HepG2 (cell line): ENCODE results near the gene PPP4C. TPM values are rescaled to one million over a fixed set of nuclear protein-coding genes. Genes with fewer than 3 reads are reported as not detected.

Experiments used
- BRD4 ChIP-seq: sonication (generic); formaldehyde crosslinking; IDR thresholded peaks from 2 replicates; pipeline ENCODE4 v1.4.0; 2020; ENCODE audit warnings: missing genetic modification reagents
- CBX1 ChIP-seq: IDR thresholded peaks from one replicate; pipeline ENCODE4 v1.6.1; 2016; ENCODE audit warnings: antibody characterized with exemption, low read depth
- ERF ChIP-seq: IDR thresholded peaks from 2 replicates; pipeline ENCODE4 v1.6.1; 2018; ENCODE audit warnings: missing biosample characterization, missing genetic modification reagents
- ESRRA ChIP-seq: sonication (generic); formaldehyde crosslinking; IDR thresholded peaks from 2 replicates; pipeline ENCODE4 v1.5.1; 2020; ENCODE audit warnings: mild to moderate bottlenecking, low read depth, missing genetic modification reagents
- ETV5 ChIP-seq: IDR thresholded peaks from 2 replicates; pipeline ENCODE4 v1.6.1; 2018; ENCODE audit warnings: missing biosample characterization, missing genetic modification reagents, inconsistent platforms, borderline replicate concordance
- HNRNPH1 ChIP-seq: fragments of 200-400 bp; formaldehyde crosslinking; optimal IDR thresholded peaks from 2 replicates; pipeline ENCODE3; 2017; ENCODE audit warnings: mild to moderate bottlenecking, low read depth, low read length
- HOXA9 ChIP-seq: sonication (generic); formaldehyde crosslinking; IDR thresholded peaks from 2 replicates; pipeline ENCODE4 v1.8.1; 2022; ENCODE audit warnings: missing genetic modification reagents, mild to moderate bottlenecking, moderate library complexity, borderline replicate concordance
- IKZF1 ChIP-seq: fragments of 450-650 bp; IDR thresholded peaks from 2 replicates; pipeline ENCODE4 v1.7.1; 2016
- KLF15 ChIP-seq: sonication (generic); formaldehyde crosslinking; IDR thresholded peaks from 2 replicates; pipeline ENCODE4 v1.8.1; 2023; ENCODE audit warnings: borderline replicate concordance, mild to moderate bottlenecking, inconsistent platforms, missing genetic modification reagents, mixed read lengths
- MIER2 ChIP-seq: IDR thresholded peaks from 2 replicates; pipeline ENCODE4 v1.6.1; 2016; ENCODE audit warnings: missing biosample characterization, missing genetic modification reagents
- MTERF4 ChIP-seq: sonication (generic); formaldehyde crosslinking; IDR thresholded peaks from 2 replicates; pipeline ENCODE4 v1.8.0; 2023; ENCODE audit warnings: mild to moderate bottlenecking, missing genetic modification reagents
- MXD4 ChIP-seq: IDR thresholded peaks from 2 replicates; pipeline ENCODE4 v1.6.1; 2016; ENCODE audit warnings: mild to moderate bottlenecking, missing biosample characterization, missing genetic modification reagents
- MXI1 ChIP-seq: IDR thresholded peaks from 3 replicates; pipeline ENCODE4 v1.6.1; 2012; ENCODE audit warnings: low read depth, low read length, inconsistent platforms, borderline replicate concordance
- NAIF1 ChIP-seq: sonication (generic); formaldehyde crosslinking; IDR thresholded peaks from 2 replicates; pipeline ENCODE4 v1.5.0; 2020; ENCODE audit warnings: mild to moderate bottlenecking, missing genetic modification reagents, borderline replicate concordance
- NCOA5 ChIP-seq: sonication (generic); formaldehyde crosslinking; IDR thresholded peaks from 2 replicates; pipeline ENCODE4 v1.4.0; 2020; ENCODE audit warnings: missing genetic modification reagents
- POLR2AphosphoS2 ChIP-seq: IDR thresholded peaks from 2 replicates; pipeline ENCODE4 v1.6.1; 2011; ENCODE audit warnings: low read depth, low read length, improper control_type of control experiment
- SRSF9 ChIP-seq: fragments of 200-400 bp; formaldehyde crosslinking; IDR thresholded peaks from 2 replicates; pipeline ENCODE4 v1.6.1; 2018; ENCODE audit warnings: borderline replicate concordance, mild to moderate bottlenecking, low read depth, low read length; ENCODE audit not compliant: insufficient read depth, poor library complexity, severe bottlenecking
- ZFP41 ChIP-seq: sonication (generic); formaldehyde crosslinking; IDR thresholded peaks from 2 replicates; pipeline ENCODE4 v1.4.0; 2020; ENCODE audit warnings: mild to moderate bottlenecking, missing genetic modification reagents, borderline replicate concordance
- ZFX ChIP-seq: sonication (generic); formaldehyde crosslinking; IDR thresholded peaks from 2 replicates; pipeline ENCODE4 v1.4.0; 2020; ENCODE audit warnings: mild to moderate bottlenecking, low read depth, missing genetic modification reagents, moderate library complexity
- ZNF121 ChIP-seq: sonication (generic); formaldehyde crosslinking; IDR thresholded peaks from 2 replicates; pipeline ENCODE4 v1.5.0; 2020; ENCODE audit warnings: mild to moderate bottlenecking, missing genetic modification reagents
- ZNF350 ChIP-seq: sonication (generic); formaldehyde crosslinking; IDR thresholded peaks from 2 replicates; pipeline ENCODE4 v1.4.0; 2020; ENCODE audit warnings: mild to moderate bottlenecking, low read depth, missing genetic modification reagents, borderline replicate concordance
- ZNF484 ChIP-seq: sonication (generic); formaldehyde crosslinking; IDR thresholded peaks from 2 replicates; pipeline ENCODE4 v1.5.1; 2020; ENCODE audit warnings: mild to moderate bottlenecking, low read depth, missing genetic modification reagents, borderline replicate concordance
- ZSCAN25 ChIP-seq: sonication (generic); formaldehyde crosslinking; IDR thresholded peaks from 2 replicates; pipeline ENCODE4 v1.8.0; 2022; ENCODE audit warnings: mild to moderate bottlenecking, missing genetic modification reagents
- polyA plus RNA-seq, 8 experiments: library from polyadenylated mRNA; depleted of rRNA in 3 of 8; stranded (reverse) in 7 of 8; unstranded in 1 of 8; fragments of >200 nt; fragmentation: Illumina TruSeq in 4 of 8; extraction: Trizol in 4 of 8; gene quantifications; 2 replicates each; pipeline versions ENCODE4 v1.2.1 to v1.2.3, GENCODE V29; 2011 to 2016; ENCODE audit warnings: low read depth in 4 of 8, missing spikeins in 1 of 8, mixed read lengths in 1 of 8; ENCODE audit not compliant: insufficient read depth in 1 of 8
- total RNA-seq, 5 experiments: library from RNA; depleted of rRNA; stranded (reverse); fragments of >200 nt; fragmentation: Illumina TruSeq; extraction: Trizol; gene quantifications; 2 replicates each; pipeline ENCODE4 v1.2.3, GENCODE V29; 2016; ENCODE audit warnings: low read depth in 1 of 5
- TF ChIP-seq, protein P1 (sequence below): sonication (generic); formaldehyde crosslinking; IDR thresholded peaks from 2 replicates; pipeline ENCODE4 v1.5.1; 2020; ENCODE audit warnings: missing genetic modification reagents, mild to moderate bottlenecking, borderline replicate concordance
- TF ChIP-seq, protein P2 (sequence below): sonication (generic); formaldehyde crosslinking; IDR thresholded peaks from 2 replicates; pipeline ENCODE4 v1.5.0; 2020; ENCODE audit warnings: mild to moderate bottlenecking, missing genetic modification reagents

PPP4C gene
- total and polyA plus RNA-seq, 2 of the 13 experiments (the other 11 are each of a cell fraction or from before 2014, with no cell fraction given) = 176 to 220 TPM

- TF ChIP-seq ESRRA (CRISPR knock-in tag) = no peak
- peak; percentile 5; the same call in 1 of the 2 replicates for TF ChIP-seq ZNF121 (CRISPR knock-in tag)
- no peak for TF ChIP-seq ZFX
- no peak for TF ChIP-seq KLF15 (CRISPR knock-in tag)
- no peak for TF ChIP-seq ERF (CRISPR knock-in tag)
- no peak for TF ChIP-seq HOXA9 (CRISPR knock-in tag)
- TF ChIP-seq NCOA5 (CRISPR knock-in tag) = no peak
- no peak; the same call in 1 of the 2 replicates for TF ChIP-seq BRD4
- TF ChIP-seq ETV5 (CRISPR knock-in tag) = no peak
- no peak for TF ChIP-seq ZSCAN25 (CRISPR knock-in tag)
- TF ChIP-seq, protein P1, sequence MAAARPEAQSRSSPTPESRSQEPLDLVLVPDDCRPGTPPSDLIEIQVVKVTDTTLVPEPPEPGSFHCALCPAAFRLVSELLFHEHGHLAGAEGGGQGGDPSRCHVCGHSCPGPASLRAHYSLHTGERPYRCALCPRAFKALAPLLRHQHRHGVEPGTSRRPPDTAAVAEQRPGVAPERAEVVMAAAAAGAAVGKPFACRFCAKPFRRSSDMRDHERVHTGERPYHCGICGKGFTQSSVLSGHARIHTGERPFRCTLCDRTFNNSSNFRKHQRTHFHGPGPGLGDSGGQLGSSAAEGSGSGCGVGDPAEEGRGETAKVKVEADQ (CRISPR knock-in tag) = no peak
- TF ChIP-seq NAIF1 (CRISPR knock-in tag) = no peak
- TF ChIP-seq ZNF484 = no peak
- TF ChIP-seq, protein P2, sequence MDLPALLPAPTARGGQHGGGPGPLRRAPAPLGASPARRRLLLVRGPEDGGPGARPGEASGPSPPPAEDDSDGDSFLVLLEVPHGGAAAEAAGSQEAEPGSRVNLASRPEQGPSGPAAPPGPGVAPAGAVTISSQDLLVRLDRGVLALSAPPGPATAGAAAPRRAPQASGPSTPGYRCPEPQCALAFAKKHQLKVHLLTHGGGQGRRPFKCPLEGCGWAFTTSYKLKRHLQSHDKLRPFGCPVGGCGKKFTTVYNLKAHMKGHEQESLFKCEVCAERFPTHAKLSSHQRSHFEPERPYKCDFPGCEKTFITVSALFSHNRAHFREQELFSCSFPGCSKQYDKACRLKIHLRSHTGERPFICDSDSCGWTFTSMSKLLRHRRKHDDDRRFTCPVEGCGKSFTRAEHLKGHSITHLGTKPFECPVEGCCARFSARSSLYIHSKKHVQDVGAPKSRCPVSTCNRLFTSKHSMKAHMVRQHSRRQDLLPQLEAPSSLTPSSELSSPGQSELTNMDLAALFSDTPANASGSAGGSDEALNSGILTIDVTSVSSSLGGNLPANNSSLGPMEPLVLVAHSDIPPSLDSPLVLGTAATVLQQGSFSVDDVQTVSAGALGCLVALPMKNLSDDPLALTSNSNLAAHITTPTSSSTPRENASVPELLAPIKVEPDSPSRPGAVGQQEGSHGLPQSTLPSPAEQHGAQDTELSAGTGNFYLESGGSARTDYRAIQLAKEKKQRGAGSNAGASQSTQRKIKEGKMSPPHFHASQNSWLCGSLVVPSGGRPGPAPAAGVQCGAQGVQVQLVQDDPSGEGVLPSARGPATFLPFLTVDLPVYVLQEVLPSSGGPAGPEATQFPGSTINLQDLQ (CRISPR knock-in tag) = no peak
- TF ChIP-seq MIER2 (CRISPR knock-in tag) = no peak
- no peak for TF ChIP-seq SRSF9
- TF ChIP-seq MXD4 (CRISPR knock-in tag) = no peak
- TF ChIP-seq IKZF1 = no peak
- no peak for TF ChIP-seq MTERF4 (CRISPR knock-in tag)
- TF ChIP-seq CBX1 = no peak
- no peak for TF ChIP-seq POLR2AphosphoS2
- TF ChIP-seq ZNF350 = no peak; the same call in 1 of the 2 replicates
- TF ChIP-seq ZFP41 (CRISPR knock-in tag) = no peak
- peak; percentile 2 for TF ChIP-seq HNRNPH1
- no peak for TF ChIP-seq MXI1
Observed at GRCh38 chr16:30113031-30113710, 37.4 kb downstream of the PPP4C start, which contains the start of gene GDPD3 (continued).
